HG03521 (cell line): ENCODE results near the gene IFFO2.

ENCODE experiments used
- ATAC-seq: cut with Tn5 transposase; IDR thresholded peaks from one replicate; pipeline ENCODE4 v1.9.1; 2021; ENCODE audit warnings: mild to moderate bottlenecking, moderate library complexity; ENCODE audit not compliant: unreplicated experiment

The IFFO2 gene

DNA sequence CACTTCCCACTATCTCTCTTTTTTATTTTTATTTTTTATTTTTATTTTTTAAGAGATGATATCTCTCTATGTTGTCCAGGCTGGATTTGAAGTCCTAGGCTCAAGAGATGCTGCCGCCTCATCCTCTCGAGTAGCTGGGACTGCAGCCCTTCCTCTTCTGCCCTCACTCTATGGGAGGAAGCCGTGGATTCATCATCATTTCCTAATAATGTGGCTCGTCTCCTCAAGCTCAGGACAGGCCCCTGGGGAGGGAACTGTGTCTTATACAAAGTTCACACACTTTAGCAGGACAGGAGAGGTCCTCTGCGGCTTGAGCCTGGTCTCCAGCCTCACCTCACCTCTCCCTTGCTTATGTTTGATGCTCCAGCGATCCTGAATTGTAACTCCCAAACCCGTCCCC, 16.5 kb upstream of the IFFO2 start:
- ATAC-seq = no peak

GRCh38 chr1:18972531-18972930, 16.1 kb upstream of the IFFO2 start:
- no peak for ATAC-seq

DNA sequence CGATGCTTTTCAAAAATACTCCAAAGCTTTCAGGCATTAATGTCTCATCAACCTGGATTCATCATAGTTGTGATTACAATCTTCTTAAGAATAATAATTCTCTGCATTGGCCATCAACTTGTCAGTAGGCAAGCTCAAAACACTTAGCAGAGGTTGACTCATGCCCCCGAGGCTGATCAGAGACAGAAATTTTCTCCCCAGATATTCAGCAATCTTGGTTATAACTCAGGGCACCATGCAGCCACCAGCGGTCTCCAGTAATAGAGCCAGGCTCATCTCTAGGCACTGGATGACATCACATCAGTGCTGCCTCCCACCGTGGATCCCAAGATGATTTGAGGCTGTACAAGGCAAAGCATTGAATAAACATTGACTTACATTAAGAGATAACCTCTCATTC, 14.3 kb upstream of the IFFO2 start:
- ATAC-seq = no peak

- no peak for ATAC-seq
These were observed 13.9 kb upstream of the IFFO2 start for GRCh38 chr1:18970358-18970757.

GRCh38 chr1:18967066-18967690, 10.7 kb upstream of the IFFO2 start:
- no peak for ATAC-seq

DNA sequence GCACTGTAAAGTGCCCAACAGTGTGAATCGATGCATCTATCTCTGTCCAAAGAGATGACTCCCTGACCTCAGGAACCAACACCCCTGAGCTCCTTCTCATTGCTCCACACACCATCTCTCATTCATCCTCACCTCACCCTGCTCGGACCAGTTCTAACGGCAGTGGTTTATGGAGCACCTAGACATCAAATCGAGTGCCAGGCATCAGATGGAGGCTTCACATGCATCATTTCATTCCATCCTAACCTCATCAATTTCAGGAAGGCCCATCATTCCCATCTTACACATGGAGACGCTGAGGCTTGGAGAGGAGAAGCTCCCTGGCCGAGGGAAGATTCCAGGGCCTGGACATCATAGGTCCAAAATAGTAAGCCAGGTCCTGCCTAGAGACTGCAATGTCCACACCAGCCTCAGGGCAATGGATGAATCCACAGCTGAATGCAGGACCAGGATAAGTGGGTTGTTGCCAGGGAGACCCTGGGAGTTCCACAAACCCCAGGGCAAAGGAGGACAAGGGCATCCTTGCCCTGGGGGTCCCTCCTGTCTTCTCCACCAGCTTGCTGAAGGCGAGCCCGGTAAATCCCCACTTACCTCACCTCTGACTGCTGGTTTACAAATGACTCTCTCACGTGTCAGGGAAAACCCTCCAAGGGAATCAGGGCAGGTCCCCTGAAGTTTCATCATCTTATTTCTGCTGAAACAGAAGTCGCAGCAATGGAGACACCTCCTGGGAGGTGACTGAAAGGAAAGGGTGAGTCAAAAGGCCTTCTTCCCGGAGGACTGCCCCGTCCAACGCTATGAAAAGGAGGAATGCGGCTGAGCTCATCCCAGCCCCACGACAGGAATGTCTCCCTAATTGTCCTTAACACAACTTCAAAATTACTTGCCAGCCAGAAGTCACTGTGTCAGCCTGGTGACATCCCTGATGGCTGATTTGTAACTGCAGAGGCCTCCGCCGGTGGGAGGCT, 9.0 kb upstream of the IFFO2 start:
- ATAC-seq = no peak

DNA sequence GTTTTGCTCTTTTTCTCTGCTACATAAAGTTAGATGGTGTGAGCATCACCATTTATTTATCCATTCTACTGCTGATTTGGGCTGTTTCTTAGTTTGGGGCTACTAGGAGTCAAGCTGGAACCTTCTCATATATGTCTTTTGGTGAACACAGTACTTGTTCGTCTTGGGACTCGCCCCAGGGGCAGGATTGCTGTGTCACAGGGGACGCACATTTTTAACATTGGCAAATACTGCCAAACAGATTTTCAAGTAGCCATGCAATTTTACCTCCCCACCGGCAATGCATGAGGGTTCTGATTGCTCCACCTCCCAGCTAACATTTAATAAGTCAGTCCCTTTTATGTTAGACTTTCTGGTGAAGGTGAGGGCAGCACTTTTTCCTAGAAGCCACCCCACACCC, 7.5 kb upstream of the IFFO2 start:
- no peak for ATAC-seq

DNA sequence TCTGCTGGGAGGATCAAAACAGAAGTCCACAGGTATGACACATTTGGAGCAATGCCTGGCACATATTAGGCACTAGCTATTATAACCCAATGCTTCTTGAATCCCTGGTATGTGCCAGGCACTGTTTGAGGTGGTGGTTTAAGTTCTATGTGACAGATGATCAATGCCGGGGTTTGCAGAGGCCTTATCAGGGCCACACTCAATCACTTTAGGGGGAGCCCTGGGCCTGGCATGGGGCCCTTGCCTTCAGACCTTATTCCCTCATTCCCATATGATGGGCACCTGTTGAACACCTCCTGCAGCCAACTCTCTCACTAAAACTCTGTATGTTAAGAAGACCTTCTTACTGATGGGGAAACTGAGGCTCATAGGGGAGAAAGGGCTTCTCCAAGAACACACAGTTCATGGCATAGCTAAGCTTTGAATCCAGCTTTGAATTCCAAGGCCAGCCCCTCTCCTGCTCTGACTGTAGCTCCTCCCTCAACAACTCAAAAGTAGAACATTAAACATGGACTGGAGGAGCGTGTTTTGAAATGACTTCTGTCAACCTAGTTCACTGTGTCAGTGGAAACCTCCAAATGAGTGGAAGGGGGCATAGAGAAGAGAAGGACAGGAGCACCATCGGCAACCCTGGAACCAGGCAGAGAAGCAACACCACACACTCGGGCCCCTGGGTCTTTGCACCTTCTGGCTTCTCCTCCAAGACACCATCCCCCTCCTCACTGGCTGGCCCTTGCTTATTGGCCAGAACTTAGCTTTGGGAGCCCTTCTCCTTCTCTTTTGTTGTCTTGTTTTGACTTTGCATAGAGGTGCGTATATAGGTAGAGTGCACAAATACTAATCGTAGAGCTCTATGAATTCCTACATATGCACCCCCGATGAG, 6.6 kb upstream of the IFFO2 start:
- no peak for ATAC-seq

- ATAC-seq = no peak
These were observed 5.7 kb upstream of the IFFO2 start for GRCh38 chr1:18962121-18962721.

GRCh38 chr1:18960821-18961220, 4.3 kb upstream of the IFFO2 start:
- no peak for ATAC-seq

DNA sequence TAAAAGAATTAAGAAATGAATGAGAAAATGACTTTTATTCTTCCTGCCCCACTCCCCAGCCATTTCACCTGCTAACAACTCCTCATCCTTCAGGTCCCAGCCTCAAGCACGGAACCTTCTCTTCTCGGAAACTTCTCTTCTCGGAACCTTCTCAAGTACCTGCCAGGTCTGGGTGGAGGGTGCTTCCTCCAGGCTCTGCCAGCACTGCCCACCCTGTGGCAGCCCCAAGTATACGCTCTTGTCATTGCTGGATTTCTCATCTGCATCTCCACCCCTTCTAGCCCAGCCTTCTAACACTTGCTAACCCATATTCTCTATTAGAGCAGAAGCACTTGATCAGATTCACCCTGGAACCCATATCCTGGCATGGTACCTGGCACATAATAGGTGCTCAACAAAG, 3.9 kb upstream of the IFFO2 start:
- ATAC-seq = no peak

GRCh38 chr1:18959591-18959990, 3.1 kb upstream of the IFFO2 start:
- ATAC-seq = no peak

- no peak for ATAC-seq
These were observed 1.2 kb upstream of the IFFO2 start for GRCh38 chr1:18957532-18958300.

- ATAC-seq = no peak
These were observed 653 bp upstream of the IFFO2 start for GRCh38 chr1:18957136-18957521.

GRCh38 chr1:18955441-18956192, 859 bp downstream of the IFFO2 start:
- ATAC-seq = peak; percentile 3

DNA sequence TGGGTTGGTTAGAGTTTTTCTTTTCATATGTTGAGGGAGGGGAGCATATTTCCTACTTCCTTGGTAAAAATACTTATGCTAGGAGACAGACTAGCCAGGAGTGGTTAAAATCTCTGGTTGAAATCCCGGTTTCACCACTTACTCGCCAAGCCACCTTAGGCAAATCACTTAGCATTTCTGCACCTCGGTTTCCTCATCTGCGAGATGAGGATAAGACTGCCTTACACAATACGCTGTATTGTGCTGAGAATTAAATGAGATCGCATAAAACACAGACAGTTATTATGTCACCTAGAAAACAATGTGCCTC, 1.4 kb downstream of the IFFO2 start:
- no peak for ATAC-seq

- no peak for ATAC-seq
These were observed 2.0 kb downstream of the IFFO2 start for GRCh38 chr1:18954270-18955071.

DNA sequence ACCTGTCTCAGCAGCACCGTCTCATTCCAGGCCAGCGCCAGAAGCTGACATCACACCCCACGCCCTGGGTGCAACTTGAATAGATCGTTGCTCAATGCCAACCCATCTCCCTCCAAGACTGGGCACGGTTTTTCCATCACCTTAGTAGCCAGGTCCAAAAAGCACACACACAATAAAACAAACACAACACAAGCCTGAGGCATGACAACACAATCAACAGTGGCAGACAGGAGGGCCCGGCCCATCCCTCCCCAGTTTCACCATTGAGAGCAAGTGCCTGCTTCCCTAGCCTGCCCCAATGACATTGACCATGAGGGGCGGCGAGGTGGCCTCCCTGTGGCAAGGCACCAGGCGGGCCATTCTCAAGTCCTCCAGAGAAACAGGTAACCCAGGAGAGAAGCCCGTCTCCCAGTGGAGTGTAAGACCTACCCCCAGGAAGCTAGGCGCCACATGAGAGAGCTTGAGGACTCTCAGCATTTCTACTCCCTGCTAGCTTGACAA, 2.7 kb downstream of the IFFO2 start:
- ATAC-seq = no peak
